Common myeloid progenitor, CD34-positive (primary cell): ENCODE measurements around the gene RAB31.

Experiments used
- CTCF ChIA-PET: fragments of 350-600 bp; sonication (Branson Sonifier 250); formaldehyde crosslinking; loops from one replicate; lab custom pipeline; 2021; ENCODE audit warnings: antibody characterized with exemption; lab: Charles Lee
- POLR2A ChIA-PET: fragments of 350-600 bp; sonication (Branson Sonifier 250); formaldehyde crosslinking; loops from one replicate; lab custom pipeline; 2021; ENCODE audit warnings: antibody characterized with exemption; lab: Charles Lee
- DNase-seq, 3 donors: peaks; one replicate each; pipeline versions ENCODE4 v3.0.0 to v3.0.0-alpha.2; 2013
- H3K27ac ChIP-seq, 2 experiments: 1 replicate in 1 of 2; 2 replicates in 1 of 2; pipeline ENCODE4 v1.7.0; 2013; ENCODE audit warnings: inconsistent platforms in 2 of 2, low read length in 2 of 2, mild to moderate bottlenecking in 2 of 2, low read depth in 1 of 2, moderate library complexity in 1 of 2; ENCODE audit not compliant: severe bottlenecking in 2 of 2, insufficient read depth in 1 of 2, poor library complexity in 1 of 2
- H3K27me3 ChIP-seq, 5 experiments: replicated peaks in 2 of 5; 1 replicate in 3 of 5; 2 replicates in 2 of 5; pipeline versions ENCODE4 v1.6.1 to v1.7.0; 2013; ENCODE audit warnings: low read length in 4 of 5, mild to moderate bottlenecking in 2 of 5, moderate library complexity in 2 of 5, inconsistent platforms in 1 of 5; ENCODE audit not compliant: insufficient read depth in 5 of 5, control insufficient read depth in 4 of 5
- H3K36me3 ChIP-seq, 4 experiments: 1 replicate in 2 of 4; 2 replicates in 2 of 4; pipeline versions ENCODE4 v1.6.1 to v1.7.0; 2013; ENCODE audit warnings: low read length in 3 of 4, control low read depth in 1 of 4, mild to moderate bottlenecking in 1 of 4; ENCODE audit not compliant: control insufficient read depth in 4 of 4, insufficient read depth in 4 of 4
- H3K4me1 ChIP-seq, 4 experiments: 1 replicate in 3 of 4; 2 replicates in 1 of 4; pipeline versions ENCODE4 v1.6.1 to v1.7.1; 2013; ENCODE audit warnings: low read length in 3 of 4, mild to moderate bottlenecking in 3 of 4, control low read depth in 1 of 4, inconsistent platforms in 1 of 4, moderate library complexity in 1 of 4; ENCODE audit not compliant: control insufficient read depth in 4 of 4, insufficient read depth in 4 of 4; ENCODE audit errors: control extremely low read depth in 1 of 4
- H3K4me3 ChIP-seq, 7 experiments: 1 replicate in 4 of 7; 2 replicates in 3 of 7; pipeline versions ENCODE4 v1.5.1 to v1.7.0; 2013; ENCODE audit warnings: mild to moderate bottlenecking in 7 of 7, low read length in 6 of 7, moderate library complexity in 6 of 7, inconsistent platforms in 2 of 7, low read depth in 2 of 7, control low read depth in 1 of 7; ENCODE audit not compliant: insufficient read depth in 4 of 7, control insufficient read depth in 1 of 7; ENCODE audit errors: extremely low read depth in 1 of 7
- H3K9me3 ChIP-seq, 5 experiments: 1 replicate in 4 of 5; 2 replicates in 1 of 5; pipeline versions ENCODE4 v1.6.1 to v1.7.1; 2013; ENCODE audit warnings: low read length in 4 of 5, mild to moderate bottlenecking in 2 of 5, inconsistent platforms in 1 of 5, low read depth in 1 of 5, moderate library complexity in 1 of 5; ENCODE audit not compliant: control insufficient read depth in 4 of 5, insufficient read depth in 2 of 5; ENCODE audit errors: control extremely low read depth in 1 of 5
- WGBS: methylation state at CpG from one replicate; pipeline ENCODE4 v1.1.5; 2013; ENCODE audit not compliant: insufficient coverage; 5-methylcytosine and 5-hydroxymethylcytosine counted together

The RAB31 gene

GRCh38 chr18:9839853-9840252 is 131.8 kb downstream of the RAB31 start:
- no peak for DNase-seq
- H3K4me1 ChIP-seq, result peaks cover 0 to 3% (median 0%) of the 10 kb centered on the region in 4 experiments

GRCh38 chr18:9841752-9842151 is 133.7 kb downstream of the RAB31 start:
- Histone ChIP-seq H3K9me3 (no peaks in the 10 kb centered on the region), H3K27me3 (no peaks in the 10 kb centered on the region), H3K36me3 (peaks cover 0 to 21% (median 0%) of the 10 kb centered on the region in 4 experiments), H3K4me1 (peaks cover 0 to 7% (median 0%) of the 10 kb centered on the region in 4 experiments), H3K27ac (no peak overlapping the region), H3K4me3 (no peak overlapping the region)
- ChIA-PET CTCF (interaction anchor here (0.7 kb wide), 1 partner anchor 57 kb away, joined by 4 read pairs; no protein-coding TSS in a partner anchor), POLR2A (no interaction called here)
- DNase-seq, result no peak
- WGBS, result 100% methylated on average over 3 of the region's 4 CpGs

More at GRCh38 chr18:9839853-9840252, 131.8 kb downstream of the RAB31 start:
- H3K27me3 ChIP-seq, result no peaks in the 10 kb centered on the region
- POLR2A ChIA-PET, result no interaction called here
- H3K27ac ChIP-seq, result no peak overlapping the region
- no peaks in the 10 kb centered on the region for H3K9me3 ChIP-seq
- CTCF ChIA-PET, result no interaction called here
- peaks cover 0 to 11% (median 0%) of the 10 kb centered on the region in 4 experiments for H3K36me3 ChIP-seq
- no peak overlapping the region for H3K4me3 ChIP-seq
- WGBS, result 91% methylated on average over 9 of the region's 10 CpGs

- no peaks in the 10 kb centered on the region for H3K9me3 ChIP-seq
- H3K27me3 ChIP-seq, result no peaks in the 10 kb centered on the region
- CTCF ChIA-PET, result no interaction called here
- peaks cover 0 to 22% (median 0%) of the 10 kb centered on the region in 4 experiments for H3K36me3 ChIP-seq
- WGBS, result 100% methylated on average over 3 of the region's 6 CpGs
- H3K4me1 ChIP-seq, result peaks cover 0 to 9% (median 0%) of the 10 kb centered on the region in 4 experiments
- no peak for DNase-seq
- no peak overlapping the region for H3K4me3 ChIP-seq
- H3K27ac ChIP-seq, result no peak overlapping the region
- POLR2A ChIA-PET, result no interaction called here
Measured at GRCh38 chr18:9842448-9842847, 134.3 kb downstream of the RAB31 start.

- WGBS, result 100% methylated on average over 3 of the region's 3 CpGs
- no peak for DNase-seq
- Histone ChIP-seq H3K9me3 (no peaks in the 10 kb centered on the region), H3K27me3 (peaks cover 0 to 1% (median 0%) of the 10 kb centered on the region in 5 experiments), H3K27ac (no peak overlapping the region), H3K4me3 (no peak overlapping the region), H3K36me3 (peaks cover 0 to 13% (median 0%) of the 10 kb centered on the region in 4 experiments), H3K4me1 (peaks cover 9 to 21% (median 17%) of the 10 kb centered on the region in 4 experiments)
- POLR2A ChIA-PET, result no interaction called here
- CTCF ChIA-PET, result interaction anchor here (1.0 to 1.6 kb wide), 4 partner anchors 15 to 41 kb away, joined by 3 read pairs; partner anchors contain the start of gene TXNDC2
Measured at GRCh38 chr18:9845256-9845655, 137.2 kb downstream of the RAB31 start.

GRCh38 chr18:9846162-9846925 is 138.2 kb downstream of the RAB31 start:
- H3K9me3 ChIP-seq, result no peaks in the 10 kb centered on the region
- CTCF ChIA-PET, result interaction anchor here (0.7 to 1.6 kb wide), 4 partner anchors 10 to 16 kb away, joined by 3 to 6 read pairs (median 3); no protein-coding TSS in a partner anchor
- 55% methylated on average over 9 of the region's 10 CpGs for WGBS
- H3K27me3 ChIP-seq, result peaks cover 0 to 1% (median 0%) of the 10 kb centered on the region in 5 experiments
- peaks cover 0 to 13% (median 0%) of the 10 kb centered on the region in 4 experiments for H3K36me3 ChIP-seq
- peaks cover 9 to 31% (median 20%) of the 10 kb centered on the region in 4 experiments for H3K4me1 ChIP-seq
- no peak overlapping the region for H3K27ac ChIP-seq
- POLR2A ChIA-PET, result no interaction called here
- H3K4me3 ChIP-seq, result no peak overlapping the region
- DNase-seq, result no peak

GRCh38 chr18:9848170-9848879 is 140.2 kb downstream of the RAB31 start:
- WGBS, result 100% methylated on average over 4 of the region's 5 CpGs
- peaks cover 0 to 1% (median 0%) of the 10 kb centered on the region in 5 experiments for H3K27me3 ChIP-seq
- H3K27ac ChIP-seq, result no peak overlapping the region
- no peak for DNase-seq
- ChIA-PET CTCF (interaction anchor here (1.4 kb wide), 1 partner anchor 10 kb away, joined by 5 read pairs; no protein-coding TSS in a partner anchor), POLR2A (no interaction called here)
- H3K4me3 ChIP-seq, result no peak overlapping the region
- H3K4me1 ChIP-seq, result peaks cover 9 to 32% (median 21%) of the 10 kb centered on the region in 4 experiments
- peaks cover 0 to 4% (median 0%) of the 10 kb centered on the region in 5 experiments for H3K9me3 ChIP-seq
- peaks cover 0 to 17% (median under 1%) of the 10 kb centered on the region in 4 experiments for H3K36me3 ChIP-seq
